Neural cell (in vitro differentiated cells): ENCODE measurements around the gene SCGB3A1. TPM values are rescaled to one million over a fixed set of nuclear protein-coding genes. Genes with fewer than 3 reads are reported as not detected.

Experiments
- H2AFZ ChIP-seq: fragments of 200-600, 300-800 bp; sonication (generic), shearing (Covaris generic); 2 replicates; pipeline ENCODE4 v1.6.0; 2014; ENCODE audit warnings: low read depth, mild to moderate bottlenecking, antibody characterized with exemption, low read length, moderate library complexity
- H3F3A ChIP-seq: fragments of 200-600 bp; shearing (Covaris generic); 2 replicates; pipeline ENCODE4 v1.6.1; 2016; ENCODE audit warnings: mild to moderate bottlenecking, moderate library complexity, mixed read lengths, antibody characterized with exemption, low read length; ENCODE audit not compliant: insufficient read depth, poor library complexity, severe bottlenecking
- H3K27ac ChIP-seq: fragments of 200-600, 300-800 bp; sonication (generic), shearing (Covaris generic); 2 replicates; pipeline ENCODE4 v1.5.1; 2014; ENCODE audit warnings: mild to moderate bottlenecking, low read length, moderate library complexity
- H3K27me3 ChIP-seq: fragments of 300-800, 200-600 bp; sonication (generic), shearing (Covaris generic); 2 replicates; pipeline ENCODE4 v1.6.0; 2014; ENCODE audit warnings: mild to moderate bottlenecking, low read depth, low read length, moderate library complexity; ENCODE audit not compliant: insufficient read depth
- H3K36me3 ChIP-seq: fragments of 300-800, 200-600 bp; sonication (generic), shearing (Covaris generic); 2 replicates; pipeline ENCODE4 v1.5.1; 2014; ENCODE audit warnings: mild to moderate bottlenecking, antibody characterized with exemption, low read length, moderate library complexity; ENCODE audit not compliant: insufficient read depth
- H3K4me2 ChIP-seq: fragments of 300-800, 200-600 bp; sonication (generic), shearing (Covaris generic); 2 replicates; pipeline ENCODE4 v1.6.0; 2014; ENCODE audit warnings: mild to moderate bottlenecking, low read length
- H3K4me3 ChIP-seq: fragments of 300-800, 200-600 bp; sonication (generic), shearing (Covaris generic); 2 replicates; pipeline ENCODE4 v1.5.1; 2014; ENCODE audit warnings: mild to moderate bottlenecking, low read length, moderate library complexity
- H3K79me2 ChIP-seq: fragments of 200-600 bp; shearing (Covaris generic); replicated peaks from 2 replicates; pipeline ENCODE4 v1.6.0; 2014; ENCODE audit warnings: mild to moderate bottlenecking, low read length, moderate library complexity; ENCODE audit not compliant: insufficient read depth
- H3K9ac ChIP-seq: fragments of 300-800, 200-600 bp; sonication (generic), shearing (Covaris generic); 2 replicates; pipeline ENCODE4 v1.6.1; 2016; ENCODE audit warnings: mild to moderate bottlenecking, low read length, mixed read lengths
- H3K9me2 ChIP-seq: fragments of 200-600 bp; shearing (Covaris generic); 2 replicates; pipeline ENCODE4 v1.6.1; 2016; ENCODE audit warnings: mild to moderate bottlenecking, low read length, mixed read lengths; ENCODE audit not compliant: insufficient read depth
- H3K9me3 ChIP-seq: fragments of 200-600, 300-800 bp; sonication (generic), shearing (Covaris generic); 2 replicates; pipeline ENCODE4 v1.6.1; 2016; ENCODE audit warnings: mild to moderate bottlenecking, mixed run types, low read length, moderate library complexity, mixed read lengths
- H4K20me1 ChIP-seq: fragments of 200-600 bp; shearing (Covaris generic); 2 replicates; pipeline ENCODE4 v1.6.1; 2016; ENCODE audit warnings: mild to moderate bottlenecking, mixed run types; ENCODE audit not compliant: insufficient read depth
- EP300 ChIP-seq: fragments of 450-650 bp; conservative IDR thresholded peaks from 2 replicates; pipeline ENCODE4 v1.6.1; 2014; ENCODE audit warnings: antibody characterized with exemption, mild to moderate bottlenecking, moderate library complexity; ENCODE audit not compliant: poor library complexity, severe bottlenecking
- EZH2 ChIP-seq: fragments of 200-600, 300-800 bp; shearing (Covaris generic), sonication (generic); IDR thresholded peaks from 2 replicates; pipeline ENCODE4 v1.6.1; 2014; ENCODE audit warnings: antibody characterized with exemption, low read length, borderline replicate concordance, mild to moderate bottlenecking; ENCODE audit not compliant: insufficient read depth, poor library complexity, severe bottlenecking
- MXI1 ChIP-seq: fragments of 450-650 bp; conservative IDR thresholded peaks from 2 replicates; pipeline ENCODE4 v1.6.1; 2014; ENCODE audit warnings: antibody characterized with exemption, mild to moderate bottlenecking; ENCODE audit not compliant: poor library complexity, severe bottlenecking
- POLR2AphosphoS5 ChIP-seq: IDR thresholded peaks from 2 replicates; pipeline ENCODE4 v1.6.1; 2012
- RAD21 ChIP-seq: fragments of 450-650 bp; conservative IDR thresholded peaks from 2 replicates; pipeline ENCODE4 v1.6.1; 2014; ENCODE audit warnings: antibody characterized with exemption, mild to moderate bottlenecking, moderate library complexity
- SMC3 ChIP-seq: fragments of 450-650 bp; conservative IDR thresholded peaks from 2 replicates; pipeline ENCODE4 v1.6.1; 2014; ENCODE audit warnings: antibody characterized with exemption, mild to moderate bottlenecking, moderate library complexity; ENCODE audit not compliant: poor library complexity
- TAF1 ChIP-seq: IDR thresholded peaks from 2 replicates; pipeline ENCODE4 v1.6.1; 2012; ENCODE audit warnings: low read depth
- polyA plus RNA-seq: library from polyadenylated mRNA; depleted of rRNA; stranded (reverse); fragments of >200 nt; gene quantifications from 2 replicates; pipeline ENCODE4 v1.2.3, GENCODE V29; 2014
- TF ChIP-seq, protein P1 (sequence below): fragments of 450-650 bp; IDR thresholded peaks from 2 replicates; pipeline ENCODE4 v1.5.1; 2014; ENCODE audit warnings: antibody characterized with exemption, mild to moderate bottlenecking, moderate library complexity; ENCODE audit not compliant: poor library complexity, severe bottlenecking
- TF ChIP-seq, protein P2 (sequence below): IDR thresholded peaks from 2 replicates; pipeline ENCODE4 v1.6.1; 2012; ENCODE audit warnings: borderline replicate concordance

Gene SCGB3A1
- polyA plus RNA-seq, 1 donor from 2014 or later = not detected

GRCh38 chr5:180613188-180613813 lies 22.0 kb upstream of the SCGB3A1 start:
- Histone ChIP-seq H2AFZ (no peak overlapping the region), H3K9me3 (no peaks in the 10 kb centered on the region), H3K4me2 (no peak overlapping the region), H3K27me3 (peaks cover under 1% of the 10 kb centered on the region), H3F3A (no peaks in the 10 kb centered on the region), H3K4me3 (no peak overlapping the region), H3K9ac (no peak overlapping the region), H3K9me2 (no peaks in the 10 kb centered on the region), H3K79me2 (no peaks in the 10 kb centered on the region), H3K27ac (no peak overlapping the region), H3K36me3 (no peaks in the 10 kb centered on the region), H4K20me1 (no peaks in the 10 kb centered on the region)
- TF ChIP-seq EP300 (no peak), EZH2 (no peak), MXI1 (no peak), POLR2AphosphoS5 (no peak), RAD21 (no peak), SMC3 (no peak), TAF1 (no peak)
- TF ChIP-seq, protein P1, sequence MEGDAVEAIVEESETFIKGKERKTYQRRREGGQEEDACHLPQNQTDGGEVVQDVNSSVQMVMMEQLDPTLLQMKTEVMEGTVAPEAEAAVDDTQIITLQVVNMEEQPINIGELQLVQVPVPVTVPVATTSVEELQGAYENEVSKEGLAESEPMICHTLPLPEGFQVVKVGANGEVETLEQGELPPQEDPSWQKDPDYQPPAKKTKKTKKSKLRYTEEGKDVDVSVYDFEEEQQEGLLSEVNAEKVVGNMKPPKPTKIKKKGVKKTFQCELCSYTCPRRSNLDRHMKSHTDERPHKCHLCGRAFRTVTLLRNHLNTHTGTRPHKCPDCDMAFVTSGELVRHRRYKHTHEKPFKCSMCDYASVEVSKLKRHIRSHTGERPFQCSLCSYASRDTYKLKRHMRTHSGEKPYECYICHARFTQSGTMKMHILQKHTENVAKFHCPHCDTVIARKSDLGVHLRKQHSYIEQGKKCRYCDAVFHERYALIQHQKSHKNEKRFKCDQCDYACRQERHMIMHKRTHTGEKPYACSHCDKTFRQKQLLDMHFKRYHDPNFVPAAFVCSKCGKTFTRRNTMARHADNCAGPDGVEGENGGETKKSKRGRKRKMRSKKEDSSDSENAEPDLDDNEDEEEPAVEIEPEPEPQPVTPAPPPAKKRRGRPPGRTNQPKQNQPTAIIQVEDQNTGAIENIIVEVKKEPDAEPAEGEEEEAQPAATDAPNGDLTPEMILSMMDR = no peak
- TF ChIP-seq, protein P2, sequence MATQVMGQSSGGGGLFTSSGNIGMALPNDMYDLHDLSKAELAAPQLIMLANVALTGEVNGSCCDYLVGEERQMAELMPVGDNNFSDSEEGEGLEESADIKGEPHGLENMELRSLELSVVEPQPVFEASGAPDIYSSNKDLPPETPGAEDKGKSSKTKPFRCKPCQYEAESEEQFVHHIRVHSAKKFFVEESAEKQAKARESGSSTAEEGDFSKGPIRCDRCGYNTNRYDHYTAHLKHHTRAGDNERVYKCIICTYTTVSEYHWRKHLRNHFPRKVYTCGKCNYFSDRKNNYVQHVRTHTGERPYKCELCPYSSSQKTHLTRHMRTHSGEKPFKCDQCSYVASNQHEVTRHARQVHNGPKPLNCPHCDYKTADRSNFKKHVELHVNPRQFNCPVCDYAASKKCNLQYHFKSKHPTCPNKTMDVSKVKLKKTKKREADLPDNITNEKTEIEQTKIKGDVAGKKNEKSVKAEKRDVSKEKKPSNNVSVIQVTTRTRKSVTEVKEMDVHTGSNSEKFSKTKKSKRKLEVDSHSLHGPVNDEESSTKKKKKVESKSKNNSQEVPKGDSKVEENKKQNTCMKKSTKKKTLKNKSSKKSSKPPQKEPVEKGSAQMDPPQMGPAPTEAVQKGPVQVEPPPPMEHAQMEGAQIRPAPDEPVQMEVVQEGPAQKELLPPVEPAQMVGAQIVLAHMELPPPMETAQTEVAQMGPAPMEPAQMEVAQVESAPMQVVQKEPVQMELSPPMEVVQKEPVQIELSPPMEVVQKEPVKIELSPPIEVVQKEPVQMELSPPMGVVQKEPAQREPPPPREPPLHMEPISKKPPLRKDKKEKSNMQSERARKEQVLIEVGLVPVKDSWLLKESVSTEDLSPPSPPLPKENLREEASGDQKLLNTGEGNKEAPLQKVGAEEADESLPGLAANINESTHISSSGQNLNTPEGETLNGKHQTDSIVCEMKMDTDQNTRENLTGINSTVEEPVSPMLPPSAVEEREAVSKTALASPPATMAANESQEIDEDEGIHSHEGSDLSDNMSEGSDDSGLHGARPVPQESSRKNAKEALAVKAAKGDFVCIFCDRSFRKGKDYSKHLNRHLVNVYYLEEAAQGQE = no peak

- no peak overlapping the region for H2AFZ ChIP-seq
- H3K27ac ChIP-seq = no peak overlapping the region
- no peaks in the 10 kb centered on the region for H4K20me1 ChIP-seq
- H3F3A ChIP-seq = no peaks in the 10 kb centered on the region
- no peaks in the 10 kb centered on the region for H3K9me3 ChIP-seq
- no peak for TF ChIP-seq EZH2
- no peak for TF ChIP-seq POLR2AphosphoS5
- TF ChIP-seq, protein P2 = no peak
- no peak for TF ChIP-seq EP300
- TF ChIP-seq MXI1 = no peak
- TF ChIP-seq TAF1 = no peak
- TF ChIP-seq RAD21 = no peak
- TF ChIP-seq, protein P1 = no peak
- no peak for TF ChIP-seq SMC3
- no peaks in the 10 kb centered on the region for H3K27me3 ChIP-seq
- H3K4me3 ChIP-seq = no peak overlapping the region
- no peak overlapping the region for H3K4me2 ChIP-seq
- H3K79me2 ChIP-seq = no peaks in the 10 kb centered on the region
- no peaks in the 10 kb centered on the region for H3K9me2 ChIP-seq
- no peak overlapping the region for H3K9ac ChIP-seq
- H3K36me3 ChIP-seq = no peaks in the 10 kb centered on the region
Measured at GRCh38 chr5:180612683-180613082, 21.4 kb upstream of the SCGB3A1 start.
